ACC112 (cell line): ENCODE measurements around the gene THOC7.

ENCODE experiments used
- H2AFZ ChIP-seq: fragments of 200-600 bp; sonication (generic); one replicate; pipeline ENCODE4 v1.6.0; 2017; ENCODE audit warnings: antibody characterized with exemption, low read length; ENCODE audit not compliant: unreplicated experiment
- H3K27ac ChIP-seq: fragments of 200-600 bp; sonication (generic); 2 replicates; pipeline ENCODE4 v1.5.1; 2014; ENCODE audit warnings: low read depth, mild to moderate bottlenecking, antibody characterized with exemption, low read length, moderate library complexity
- H3K27me3 ChIP-seq: fragments of 200-600 bp; sonication (generic); 2 replicates; pipeline ENCODE4 v1.6.1; 2014; ENCODE audit warnings: mild to moderate bottlenecking, antibody characterized with exemption, low read length, moderate library complexity, mixed read lengths; ENCODE audit not compliant: insufficient read depth
- H3K36me3 ChIP-seq: fragments of 200-600 bp; sonication (generic); 2 replicates; pipeline ENCODE4 v1.6.1; 2016; ENCODE audit warnings: mild to moderate bottlenecking, antibody characterized with exemption, low read length, moderate library complexity, mixed read lengths; ENCODE audit not compliant: insufficient read depth
- H3K4me1 ChIP-seq: fragments of 200-600 bp; sonication (generic); one replicate; pipeline ENCODE4 v1.6.1; 2016; ENCODE audit warnings: low read length, mixed read lengths; ENCODE audit not compliant: insufficient read depth, unreplicated experiment, control insufficient read depth
- H3K4me3 ChIP-seq: fragments of 200-600 bp; sonication (generic); 2 replicates; pipeline ENCODE4 v1.5.1; 2014; ENCODE audit warnings: mild to moderate bottlenecking, low read depth, low read length
- H3K79me2 ChIP-seq: fragments of 200-600 bp; sonication (generic); one replicate; pipeline ENCODE4 v1.6.0; 2016; ENCODE audit warnings: low read length; ENCODE audit not compliant: control insufficient read depth, unreplicated experiment, insufficient read depth

The THOC7 gene

DNA sequence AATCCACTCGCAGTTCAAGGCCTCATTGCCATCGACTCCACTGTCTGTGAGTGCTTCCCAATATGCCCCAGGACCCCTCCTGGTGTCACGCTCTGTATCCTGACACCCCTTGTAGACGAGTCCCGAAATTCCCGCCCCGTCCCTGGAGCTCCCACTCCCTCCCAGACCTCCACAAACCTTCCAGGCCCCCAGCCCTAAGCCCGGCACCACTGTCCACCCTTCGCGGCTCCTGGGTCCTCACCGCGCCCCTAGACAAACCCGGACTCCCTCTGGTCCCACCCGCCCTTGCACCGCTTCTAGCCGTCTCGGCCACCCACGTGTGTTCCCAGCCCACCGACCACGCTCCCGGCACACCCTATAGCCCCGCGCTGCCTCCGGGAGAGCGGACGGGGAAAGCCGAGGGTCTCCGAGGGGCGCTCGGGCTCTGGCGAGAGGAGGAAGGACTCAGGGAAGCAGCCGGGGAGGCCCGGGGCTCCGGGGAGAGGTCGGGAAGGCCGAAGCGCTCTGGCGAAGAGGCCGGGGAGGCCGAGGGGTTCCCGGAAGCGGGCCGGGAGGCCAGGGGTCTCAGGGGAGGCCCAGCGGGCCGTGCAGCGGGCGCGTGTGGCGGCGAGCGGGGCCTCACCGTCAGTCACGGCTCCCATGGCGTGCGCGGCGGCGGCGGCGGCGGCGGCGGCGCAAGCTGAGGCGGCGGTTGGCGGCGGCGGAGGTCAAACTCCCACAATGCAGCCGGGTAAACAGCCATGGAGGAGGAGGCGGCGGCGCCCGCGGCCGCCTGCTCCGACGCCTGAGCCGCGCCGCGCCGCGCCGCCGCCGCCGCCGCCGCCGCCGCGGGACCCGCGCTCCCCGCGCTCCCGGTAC is at the start of gene THOC7, which contains the start of gene ATXN7:
Gene THOC7 (minus strand): TSS at position 656 of the 858 bp plus-strand sequence. CDS start 15 bp downstream, at position 641.
Gene ATXN7 (plus strand): TSS at position 718 of the 858 bp plus-strand sequence. CDS start 48,732 bp downstream, outside the sequence.
- Histone ChIP-seq H3K36me3 (no peaks in the 10 kb centered on the region), H3K4me3 (peak within 1 kb of the TSS; percentile 99), H3K27me3 (no peaks in the 10 kb centered on the region), H3K79me2 (peaks cover 89% of the 10 kb centered on the region), H3K4me1 (peaks cover 11% of the 10 kb centered on the region), H3K27ac (peak within 1 kb of the TSS; percentile 52), H2AFZ (peak within 1 kb of the TSS; percentile 85)

DNA sequence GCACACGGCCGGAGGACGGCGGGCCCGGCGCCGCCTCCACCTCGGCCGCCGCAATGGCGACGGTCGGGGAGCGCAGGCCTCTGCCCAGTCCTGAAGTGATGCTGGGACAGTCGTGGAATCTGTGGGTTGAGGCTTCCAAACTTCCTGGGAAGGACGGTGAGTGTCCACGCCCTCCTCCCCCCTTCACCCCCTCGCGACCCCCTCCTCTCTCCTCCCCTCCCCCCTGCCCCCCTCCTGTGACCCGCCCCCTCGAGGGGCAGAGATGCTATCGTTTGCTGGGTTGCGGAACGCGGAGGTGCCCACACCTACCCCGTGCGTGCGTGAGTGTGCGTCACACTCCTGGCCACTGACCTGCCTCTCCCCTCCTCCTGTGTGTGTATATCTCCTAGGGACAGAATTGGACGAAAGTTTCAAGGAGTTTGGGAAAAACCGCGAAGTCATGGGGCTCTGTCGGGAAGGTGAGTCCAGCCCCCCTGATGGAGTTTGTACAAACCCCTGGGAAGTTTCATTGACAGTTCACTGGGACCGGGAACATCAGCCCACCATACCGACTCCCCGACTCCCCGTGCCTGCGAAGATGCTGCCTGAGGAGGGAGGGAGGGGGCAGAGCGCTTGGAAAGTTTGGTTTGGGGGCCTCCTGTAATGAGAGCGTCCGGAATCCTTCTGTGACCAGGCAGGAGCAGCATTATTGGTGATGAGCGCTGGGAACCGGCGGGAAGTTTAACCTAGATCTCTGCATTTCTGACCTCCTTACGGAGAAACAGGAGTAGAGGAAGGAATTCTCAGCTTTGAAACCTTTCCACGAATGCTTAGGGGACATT is 49.4 kb upstream of the THOC7 start:
- Histone ChIP-seq H3K36me3 (peaks cover 22% of the 10 kb centered on the region), H3K4me3 (peak overlapping the region; percentile 89), H2AFZ (no peak overlapping the region), H3K27me3 (no peaks in the 10 kb centered on the region), H3K4me1 (peaks cover 41% of the 10 kb centered on the region), H3K79me2 (peaks cover 65% of the 10 kb centered on the region), H3K27ac (peak overlapping the region; percentile 90)

- peaks cover 58% of the 10 kb centered on the region for H3K79me2 ChIP-seq
- H3K27ac ChIP-seq: peak within 1 kb of the TSS; percentile 90
- peak within 1 kb of the TSS; percentile 38 for H2AFZ ChIP-seq
- H3K4me1 ChIP-seq: peaks cover 37% of the 10 kb centered on the region
- no peaks in the 10 kb centered on the region for H3K27me3 ChIP-seq
- H3K36me3 ChIP-seq: peaks cover 14% of the 10 kb centered on the region
- peak within 1 kb of the TSS; percentile 89 for H3K4me3 ChIP-seq
Measured at GRCh38 chr3:63911873-63912767, 48.5 kb upstream of the THOC7 start, which contains the start of gene SCAANT1. TSS of gene SCAANT1 (minus strand) at chr3:63912383.

DNA sequence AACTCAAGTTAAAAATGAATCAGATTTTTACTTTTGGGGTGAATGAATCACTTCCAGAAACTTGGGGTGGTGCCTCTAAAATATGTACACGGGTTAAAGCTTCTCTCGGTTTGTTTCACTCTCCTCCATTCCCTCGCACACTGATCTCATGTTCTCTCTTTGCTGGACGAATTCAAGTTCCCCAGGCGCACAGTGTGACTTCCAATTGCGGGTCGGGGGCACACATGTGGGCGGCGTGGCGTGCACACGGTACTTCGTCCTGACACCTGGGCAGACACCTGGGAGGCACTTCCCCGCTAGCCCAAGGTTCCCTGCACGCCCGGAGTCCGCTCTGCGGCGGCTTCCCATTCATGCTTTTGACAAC is 47.9 kb upstream of the THOC7 start:
- Histone ChIP-seq H3K4me1 (peaks cover 37% of the 10 kb centered on the region), H3K27ac (peak overlapping the region; percentile 90), H3K27me3 (no peaks in the 10 kb centered on the region), H3K36me3 (peaks cover 7% of the 10 kb centered on the region; the same call in 1 of the 2 replicates), H3K4me3 (peak overlapping the region; percentile 89), H2AFZ (peak overlapping the region; percentile 38), H3K79me2 (peaks cover 55% of the 10 kb centered on the region)

DNA sequence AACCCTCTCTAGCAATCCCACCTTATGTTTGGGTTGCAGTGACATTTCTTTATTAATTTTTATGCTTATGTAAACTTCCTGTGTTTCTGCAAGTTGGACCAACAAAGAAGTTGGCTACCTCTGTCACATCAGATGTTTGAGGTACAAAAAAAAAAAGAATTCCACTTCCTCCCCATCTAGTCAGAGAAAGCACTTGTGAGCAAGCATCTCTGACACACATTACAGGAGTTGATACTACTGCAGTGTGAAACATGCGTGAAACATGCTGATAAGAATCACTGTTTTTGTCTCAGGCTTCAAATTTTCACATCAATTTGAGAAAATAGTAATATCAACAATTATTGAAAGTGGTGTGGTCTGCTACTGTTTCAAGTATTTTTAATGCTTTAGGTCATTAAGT is 47.3 kb upstream of the THOC7 start:
- H3K36me3 ChIP-seq: peaks cover 1% of the 10 kb centered on the region; the same call in 1 of the 2 replicates
- peaks cover 37% of the 10 kb centered on the region for H3K4me1 ChIP-seq
- H3K27ac ChIP-seq: peak overlapping the region; percentile 90
- peak overlapping the region; percentile 38 for H2AFZ ChIP-seq
- no peaks in the 10 kb centered on the region for H3K27me3 ChIP-seq
- peaks cover 50% of the 10 kb centered on the region for H3K79me2 ChIP-seq
- peak overlapping the region; percentile 89 for H3K4me3 ChIP-seq

GRCh38 chr3:63910001-63910400 is 46.4 kb upstream of the THOC7 start:
- no peaks in the 10 kb centered on the region for H3K36me3 ChIP-seq
- peaks cover 43% of the 10 kb centered on the region for H3K79me2 ChIP-seq
- peaks cover 37% of the 10 kb centered on the region for H3K4me1 ChIP-seq
- no peak overlapping the region for H2AFZ ChIP-seq
- H3K27me3 ChIP-seq: no peaks in the 10 kb centered on the region
- H3K27ac ChIP-seq: no peak overlapping the region
- no peak overlapping the region for H3K4me3 ChIP-seq

DNA sequence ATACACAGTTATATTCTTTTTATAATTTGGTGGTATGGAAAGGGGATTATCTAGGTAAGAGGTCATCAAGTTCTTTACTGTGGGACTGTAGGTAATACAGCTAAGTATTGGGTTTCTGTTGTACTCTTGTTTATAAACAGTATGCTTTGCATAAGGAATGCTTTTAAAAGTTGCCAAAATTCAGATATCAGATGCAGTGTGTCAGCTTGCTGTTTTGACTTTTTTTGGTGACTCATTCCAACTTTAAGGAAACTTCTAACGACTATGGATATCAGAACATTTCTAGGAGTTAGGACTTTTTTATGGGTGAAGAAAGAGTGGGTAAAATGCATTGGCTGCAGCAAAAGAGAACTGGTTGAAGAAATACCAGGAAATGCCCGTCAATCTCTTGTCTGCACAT is 45.8 kb upstream of the THOC7 start:
- Histone ChIP-seq H3K36me3 (no peaks in the 10 kb centered on the region), H3K4me1 (peaks cover 37% of the 10 kb centered on the region), H3K27ac (no peak overlapping the region), H2AFZ (no peak overlapping the region), H3K4me3 (no peak overlapping the region), H3K27me3 (no peaks in the 10 kb centered on the region), H3K79me2 (peaks cover 37% of the 10 kb centered on the region)

DNA sequence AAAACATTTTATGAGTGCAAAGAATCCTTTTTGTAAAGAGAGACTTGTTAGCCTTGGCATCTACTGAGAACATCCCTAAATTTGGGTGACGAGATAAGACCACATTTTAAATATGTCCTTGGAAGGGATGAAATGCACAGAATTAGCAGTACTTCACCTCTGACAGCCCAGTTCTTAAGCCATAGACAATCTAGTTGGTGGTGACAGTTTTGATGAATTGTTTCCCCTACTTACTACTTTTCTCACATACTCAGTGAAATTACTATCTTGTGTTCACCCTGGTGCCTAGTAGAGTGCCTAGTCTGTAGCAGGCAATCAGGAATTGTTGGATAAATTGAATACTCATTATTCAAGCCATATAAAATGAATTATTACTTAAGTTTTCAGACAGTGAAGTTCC is 45.2 kb upstream of the THOC7 start:
- no peaks in the 10 kb centered on the region for H3K27me3 ChIP-seq
- no peak overlapping the region for H3K4me3 ChIP-seq
- H3K4me1 ChIP-seq: peaks cover 35% of the 10 kb centered on the region
- no peak overlapping the region for H2AFZ ChIP-seq
- H3K36me3 ChIP-seq: no peaks in the 10 kb centered on the region
- H3K79me2 ChIP-seq: peaks cover 31% of the 10 kb centered on the region
- H3K27ac ChIP-seq: no peak overlapping the region

GRCh38 chr3:63908081-63908736 is 44.6 kb upstream of the THOC7 start:
- Histone ChIP-seq H3K27ac (no peak overlapping the region), H3K27me3 (no peaks in the 10 kb centered on the region), H3K4me1 (peaks cover 38% of the 10 kb centered on the region), H2AFZ (no peak overlapping the region), H3K36me3 (no peaks in the 10 kb centered on the region), H3K79me2 (peaks cover 25% of the 10 kb centered on the region), H3K4me3 (no peak overlapping the region)
